Measurements from ENCODE around the gene DCC. TPM values are rescaled to one million over a fixed set of nuclear protein-coding genes. Genes with fewer than 3 reads are reported as not detected.

The DCC gene
- total and polyA plus RNA-seq, 4 donors: 0.16 to 5.3 (median 2.5) TPM

- Histone ChIP-seq H3K4me3 (no peak overlapping the region), H3K27me3 (ENCODE audit: control insufficient read depth in 3 of 3, insufficient read depth in 3 of 3, low read length in 2 of 3) (no peaks in the 10 kb centered on the region), H3K9ac (ENCODE audit: insufficient read depth in 1 of 2, low read length in 2 of 2) (no peak overlapping the region), H3K36me3 (ENCODE audit: control insufficient read depth in 4 of 4, insufficient read depth in 4 of 4, low read length in 4 of 4) (no peaks in the 10 kb centered on the region), H3K4me1 (ENCODE audit: control insufficient read depth in 5 of 5, insufficient read depth in 5 of 5, low read length in 5 of 5) (peaks cover 0 to 6% (median 0%) of the 10 kb centered on the region in 5 donors), H3K9me3 (ENCODE audit: control insufficient read depth in 4 of 4, insufficient read depth in 3 of 4, low read length in 3 of 4) (no peaks in the 10 kb centered on the region), H3K27ac (ENCODE audit: low read depth in 1 of 2, low read length in 1 of 2) (no peak overlapping the region)
- WGBS, 2 donors: 25 to 29% methylated on average over 1 of the region's 1 CpG
- TF ChIP-seq CTCF (IDR thresholded peaks at IDR 0.05; ENCODE audit: control extremely low read depth, extremely low read depth): no peak
- ATAC-seq (ENCODE audit: insufficient read depth, low FRiP score): no peak
- peak in 1 of 3 donors; percentile 5 for DNase-seq
These were observed 1117.1 kb downstream of the DCC start for GRCh38 chr18:53457068-53457467.

- DNase-seq (no peak), ATAC-seq (ENCODE audit: insufficient read depth, low FRiP score) (no peak)
- H3K36me3 ChIP-seq (ENCODE audit: control insufficient read depth in 4 of 4, insufficient read depth in 4 of 4, low read length in 4 of 4): no peaks in the 10 kb centered on the region
- no peaks in the 10 kb centered on the region for H3K9me3 ChIP-seq (ENCODE audit: control insufficient read depth in 4 of 4, insufficient read depth in 3 of 4, low read length in 3 of 4)
- H3K27ac ChIP-seq (ENCODE audit: low read depth in 1 of 2, low read length in 1 of 2): no peak overlapping the region
- no peak for TF ChIP-seq CTCF (IDR thresholded peaks at IDR 0.05; ENCODE audit: control extremely low read depth, extremely low read depth)
- H3K27me3 ChIP-seq (ENCODE audit: control insufficient read depth in 3 of 3, insufficient read depth in 3 of 3, low read length in 2 of 3): no peaks in the 10 kb centered on the region
- H3K4me3 ChIP-seq: no peak overlapping the region
- H3K4me1 ChIP-seq (ENCODE audit: control insufficient read depth in 5 of 5, insufficient read depth in 5 of 5, low read length in 5 of 5): peaks cover 0 to 6% (median 0%) of the 10 kb centered on the region in 5 donors
- no peak overlapping the region for H3K9ac ChIP-seq (ENCODE audit: insufficient read depth in 1 of 2, low read length in 2 of 2)
These were observed 1118.3 kb downstream of the DCC start for GRCh38 chr18:53458268-53458667.

- DNase-seq: peak; percentile 26 to 55 (median 47)
These were observed 1119.1 kb downstream of the DCC start for GRCh38 chr18:53458944-53459580.

More at GRCh38 chr18:53458944-53459580, 1119.1 kb downstream of the DCC start:
- Histone ChIP-seq H3K4me1 (ENCODE audit: control insufficient read depth in 5 of 5, insufficient read depth in 5 of 5, low read length in 5 of 5) (peaks cover 0 to 6% (median 0%) of the 10 kb centered on the region in 5 donors), H3K27me3 (ENCODE audit: control insufficient read depth in 3 of 3, insufficient read depth in 3 of 3, low read length in 2 of 3) (no peaks in the 10 kb centered on the region), H3K36me3 (ENCODE audit: control insufficient read depth in 4 of 4, insufficient read depth in 4 of 4, low read length in 4 of 4) (no peaks in the 10 kb centered on the region), H3K9me3 (ENCODE audit: control insufficient read depth in 4 of 4, insufficient read depth in 3 of 4, low read length in 3 of 4) (no peaks in the 10 kb centered on the region), H3K9ac (ENCODE audit: insufficient read depth in 1 of 2, low read length in 2 of 2) (no peak overlapping the region), H3K4me3 (no peak overlapping the region), H3K27ac (ENCODE audit: low read depth in 1 of 2, low read length in 1 of 2) (no peak overlapping the region)
- WGBS, 2 donors: 34 to 36% methylated on average over 5 of the region's 5 CpGs
- no peak for ATAC-seq (ENCODE audit: insufficient read depth, low FRiP score)
- no peak for TF ChIP-seq CTCF (IDR thresholded peaks at IDR 0.05; ENCODE audit: control extremely low read depth, extremely low read depth)

Data from lung (tissue), 12 donors.